SK-N-SH (cell line): ENCODE results near the gene KIF16B. TPM values are rescaled to one million over a fixed set of nuclear protein-coding genes. Genes with fewer than 3 reads are reported as not detected.

ENCODE experiments used
- CTCF ChIA-PET: fragments of 300-600, 350-600 bp; formaldehyde crosslinking; extraction: SDS; loops from one replicate; lab custom pipeline; 2021; lab: Yijun Ruan, JAX
- POLR2A ChIA-PET: fragments of 350-600 bp; sonication (Branson Sonifier 250); formaldehyde crosslinking; extraction: SDS; loops from one replicate; lab custom pipeline; 2020; ENCODE audit warnings: antibody characterized with exemption, inconsistent platforms; lab: Yijun Ruan, JAX
- DNase-seq: peaks from one replicate; pipeline ENCODE4 v3.0.0; 2012
- H2AFZ ChIP-seq: fragments of 200-600 bp; sonication (generic); 2 replicates; pipeline ENCODE4 v1.8.1; 2016; ENCODE audit warnings: antibody characterized with exemption, mild to moderate bottlenecking, low read depth
- H3F3A ChIP-seq: fragments of 200-600 bp; sonication (generic); replicated peaks from 2 replicates; pipeline ENCODE3; 2016; ENCODE audit warnings: antibody characterized with exemption, mild to moderate bottlenecking; ENCODE audit not compliant: insufficient read depth
- H3K27ac ChIP-seq, 2 experiments: fragments of 200-500 bp in 1 of 2; fragments of 200-600 bp in 1 of 2; sonication (Bioruptor generic) in 1 of 2; sonication (generic), shearing (Covaris generic) in 1 of 2; 2 replicates each; pipeline versions ENCODE4 v1.5.1 to v1.6.1; 2014 to 2016; ENCODE audit warnings: low read depth in 2 of 2, inconsistent platforms in 1 of 2, low read length in 1 of 2, mild to moderate bottlenecking in 1 of 2, mixed read lengths in 1 of 2
- H3K27me3 ChIP-seq: fragments of 200-600 bp; sonication (generic), shearing (Covaris generic); 2 replicates; pipeline ENCODE4 v1.6.1; 2016; ENCODE audit warnings: mixed run types; ENCODE audit not compliant: insufficient read depth
- H3K36me3 ChIP-seq, 2 experiments: fragments of 200-500 bp in 1 of 2; fragments of 200-600 bp in 1 of 2; sonication (Bioruptor generic) in 1 of 2; sonication (generic) in 1 of 2; replicated peaks in 1 of 2; 2 replicates each; pipeline versions ENCODE3 to v1.5.1; 2014 to 2016; ENCODE audit warnings: low read length in 1 of 2, mild to moderate bottlenecking in 1 of 2; ENCODE audit not compliant: insufficient read depth in 2 of 2, control insufficient read depth in 1 of 2
- H3K4me1 ChIP-seq, 2 experiments: fragments of 200-500 bp in 1 of 2; fragments of 200-600 bp in 1 of 2; sonication (Bioruptor generic) in 1 of 2; sonication (generic), shearing (Covaris generic) in 1 of 2; 2 replicates each; pipeline versions ENCODE4 v1.5.1 to v1.6.1; 2014 to 2016; ENCODE audit warnings: low read depth in 1 of 2, low read length in 1 of 2, mixed run types in 1 of 2; ENCODE audit not compliant: insufficient read depth in 2 of 2, control insufficient read depth in 1 of 2
- H3K4me2 ChIP-seq: fragments of 200-600 bp; sonication (generic), shearing (Covaris generic); 2 replicates; pipeline ENCODE4 v1.6.1; 2017; ENCODE audit warnings: mixed run types
- H3K4me3 ChIP-seq, 2 experiments: fragments of 200-500 bp in 1 of 2; fragments of 200-600 bp in 1 of 2; sonication (Bioruptor generic) in 1 of 2; sonication (generic), shearing (Covaris generic) in 1 of 2; 2 replicates each; pipeline versions ENCODE4 v1.5.1 to v1.8.1; 2014 to 2016; ENCODE audit warnings: low read depth in 2 of 2, inconsistent platforms in 1 of 2, low read length in 1 of 2, mild to moderate bottlenecking in 1 of 2, mixed read lengths in 1 of 2, moderate library complexity in 1 of 2
- H3K79me2 ChIP-seq: fragments of 200-600 bp; sonication (generic); 2 replicates; pipeline ENCODE4 v1.8.1; 2017; ENCODE audit warnings: mild to moderate bottlenecking; ENCODE audit not compliant: insufficient read depth
- H3K9ac ChIP-seq: fragments of 200-600 bp; sonication (generic); 2 replicates; pipeline ENCODE4 v1.6.1; 2017; ENCODE audit warnings: mixed run types
- H3K9me2 ChIP-seq: fragments of 200-600 bp; sonication (generic); 2 replicates; pipeline ENCODE4 v1.6.1; 2017; ENCODE audit warnings: mixed run types
- H3K9me3 ChIP-seq: fragments of 200-600 bp; sonication (generic); 2 replicates; pipeline ENCODE4 v1.6.1; 2017; ENCODE audit warnings: mixed run types, mild to moderate bottlenecking, moderate library complexity
- H4K20me1 ChIP-seq: fragments of 200-600 bp; sonication (generic); 2 replicates; pipeline ENCODE4 v1.6.1; 2017; ENCODE audit warnings: mild to moderate bottlenecking, mixed run types; ENCODE audit not compliant: insufficient read depth
- EP300 ChIP-seq, 2 experiments: IDR thresholded peaks; 2 replicates each; pipeline versions ENCODE4 v1.4.0 to v1.6.1; 2012; ENCODE audit warnings: borderline replicate concordance in 1 of 2, low read depth in 1 of 2, low read length in 1 of 2
- EZH2phosphoT487 ChIP-seq: fragments of 200-600 bp; sonication (generic); IDR thresholded peaks from 2 replicates; pipeline ENCODE4 v1.6.1; 2017; ENCODE audit warnings: low read depth, mixed run types, mild to moderate bottlenecking, antibody characterized with exemption, moderate library complexity, borderline replicate concordance
- FOSL2 ChIP-seq: IDR thresholded peaks from 2 replicates; pipeline ENCODE4 v1.4.0; 2012; ENCODE audit warnings: low read depth, mild to moderate bottlenecking, moderate library complexity, borderline replicate concordance
- FOXM1 ChIP-seq: IDR thresholded peaks from 2 replicates; pipeline ENCODE4 v1.4.0; 2012; ENCODE audit warnings: low read depth, mild to moderate bottlenecking
- GABPA ChIP-seq: IDR thresholded peaks from 2 replicates; pipeline ENCODE4 v1.4.0; 2012; ENCODE audit warnings: low read depth, mild to moderate bottlenecking
- JUND ChIP-seq: IDR thresholded peaks from 2 replicates; pipeline ENCODE4 v1.4.0; 2012
- MXI1 ChIP-seq: IDR thresholded peaks from 2 replicates; pipeline ENCODE4 v1.6.1; 2012; ENCODE audit warnings: mild to moderate bottlenecking, low read depth, low read length, improper control_type of control experiment
- NFIC ChIP-seq: IDR thresholded peaks from 2 replicates; pipeline ENCODE4 v1.4.0; 2012; ENCODE audit warnings: borderline replicate concordance
- NRF1 ChIP-seq: IDR thresholded peaks from 2 replicates; pipeline ENCODE4 v1.6.1; 2012; ENCODE audit warnings: low read depth, mild to moderate bottlenecking, low read length
- RXRA ChIP-seq: IDR thresholded peaks from 2 replicates; pipeline ENCODE4 v1.4.0; 2012; ENCODE audit warnings: low read depth, mild to moderate bottlenecking, borderline replicate concordance
- SIN3A ChIP-seq: IDR thresholded peaks from 2 replicates; pipeline ENCODE4 v1.6.1; 2012; ENCODE audit warnings: low read depth, mild to moderate bottlenecking, low read length, moderate library complexity, borderline replicate concordance
- TCF12 ChIP-seq: IDR thresholded peaks from 2 replicates; pipeline ENCODE4 v1.4.0; 2012
- TEAD4 ChIP-seq: IDR thresholded peaks from 2 replicates; pipeline ENCODE4 v1.4.0; 2012; ENCODE audit warnings: mild to moderate bottlenecking, borderline replicate concordance; ENCODE audit not compliant: insufficient read depth
- YY1 ChIP-seq: IDR thresholded peaks from 2 replicates; pipeline ENCODE4 v1.4.0; 2012; ENCODE audit warnings: low read depth, mild to moderate bottlenecking
- WGBS: methylation state at CpG from one replicate; pipeline ENCODE4 v1.1.6; 2017; ENCODE audit warnings: low lambda C conversion rate; 5-methylcytosine and 5-hydroxymethylcytosine counted together
- polyA plus RNA-seq, 3 experiments: library from polyadenylated mRNA; depleted of rRNA; stranded (reverse); fragments of >200 nt; gene quantifications; 2 replicates each; pipeline ENCODE4 v1.2.3, GENCODE V29; 2012
- TF ChIP-seq, protein P1 (sequence below): IDR thresholded peaks from 2 replicates; pipeline ENCODE4 v1.6.1; 2012; ENCODE audit warnings: mild to moderate bottlenecking, low read depth, low read length, moderate library complexity
- TF ChIP-seq, protein P2 (sequence below): IDR thresholded peaks from 2 replicates; pipeline ENCODE4; 2012
- TF ChIP-seq, protein P3 (sequence below): fragments of 150-350 bp; IDR thresholded peaks from 2 replicates; pipeline ENCODE4 v1.6.1; 2017; ENCODE audit warnings: antibody characterized with exemption, low read length, low read depth, borderline replicate concordance

KIF16B gene
- polyA plus RNA-seq, 1 of the 3 experiments (the other 2 are of a cell fraction): 3.3 TPM

DNA sequence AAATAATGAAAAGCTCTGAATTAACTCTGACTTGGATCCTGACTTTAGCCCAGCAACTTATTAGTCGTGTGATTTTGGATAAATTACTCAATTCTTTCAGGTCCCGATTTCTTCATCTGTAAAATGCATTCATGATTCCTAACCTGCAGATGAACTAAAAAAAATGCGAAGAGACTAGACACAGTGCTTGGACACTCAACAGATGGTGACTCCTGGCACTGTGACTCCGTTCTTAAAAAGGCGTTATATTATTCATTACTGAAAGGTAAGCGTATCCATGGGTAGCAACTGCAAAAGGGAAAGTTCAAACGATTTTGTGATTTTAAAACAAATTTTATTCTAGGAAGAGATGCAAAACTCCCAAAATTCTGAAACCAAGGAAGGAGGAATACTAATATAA, 226.3 kb downstream of the KIF16B start (continued):
- TF ChIP-seq, protein P1, sequence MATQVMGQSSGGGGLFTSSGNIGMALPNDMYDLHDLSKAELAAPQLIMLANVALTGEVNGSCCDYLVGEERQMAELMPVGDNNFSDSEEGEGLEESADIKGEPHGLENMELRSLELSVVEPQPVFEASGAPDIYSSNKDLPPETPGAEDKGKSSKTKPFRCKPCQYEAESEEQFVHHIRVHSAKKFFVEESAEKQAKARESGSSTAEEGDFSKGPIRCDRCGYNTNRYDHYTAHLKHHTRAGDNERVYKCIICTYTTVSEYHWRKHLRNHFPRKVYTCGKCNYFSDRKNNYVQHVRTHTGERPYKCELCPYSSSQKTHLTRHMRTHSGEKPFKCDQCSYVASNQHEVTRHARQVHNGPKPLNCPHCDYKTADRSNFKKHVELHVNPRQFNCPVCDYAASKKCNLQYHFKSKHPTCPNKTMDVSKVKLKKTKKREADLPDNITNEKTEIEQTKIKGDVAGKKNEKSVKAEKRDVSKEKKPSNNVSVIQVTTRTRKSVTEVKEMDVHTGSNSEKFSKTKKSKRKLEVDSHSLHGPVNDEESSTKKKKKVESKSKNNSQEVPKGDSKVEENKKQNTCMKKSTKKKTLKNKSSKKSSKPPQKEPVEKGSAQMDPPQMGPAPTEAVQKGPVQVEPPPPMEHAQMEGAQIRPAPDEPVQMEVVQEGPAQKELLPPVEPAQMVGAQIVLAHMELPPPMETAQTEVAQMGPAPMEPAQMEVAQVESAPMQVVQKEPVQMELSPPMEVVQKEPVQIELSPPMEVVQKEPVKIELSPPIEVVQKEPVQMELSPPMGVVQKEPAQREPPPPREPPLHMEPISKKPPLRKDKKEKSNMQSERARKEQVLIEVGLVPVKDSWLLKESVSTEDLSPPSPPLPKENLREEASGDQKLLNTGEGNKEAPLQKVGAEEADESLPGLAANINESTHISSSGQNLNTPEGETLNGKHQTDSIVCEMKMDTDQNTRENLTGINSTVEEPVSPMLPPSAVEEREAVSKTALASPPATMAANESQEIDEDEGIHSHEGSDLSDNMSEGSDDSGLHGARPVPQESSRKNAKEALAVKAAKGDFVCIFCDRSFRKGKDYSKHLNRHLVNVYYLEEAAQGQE: no peak
- TF ChIP-seq FOXM1 (no peak), GABPA (no peak), TEAD4 (no peak), TCF12 (no peak), EP300 (IDR thresholded peaks at IDR 0.05; ENCODE audit: borderline replicate concordance in 1 of 2, low read depth in 1 of 2, low read length in 1 of 2) (no peak), JUND (no peak)
- TF ChIP-seq, all 33 proteins: peak for 0

DNA sequence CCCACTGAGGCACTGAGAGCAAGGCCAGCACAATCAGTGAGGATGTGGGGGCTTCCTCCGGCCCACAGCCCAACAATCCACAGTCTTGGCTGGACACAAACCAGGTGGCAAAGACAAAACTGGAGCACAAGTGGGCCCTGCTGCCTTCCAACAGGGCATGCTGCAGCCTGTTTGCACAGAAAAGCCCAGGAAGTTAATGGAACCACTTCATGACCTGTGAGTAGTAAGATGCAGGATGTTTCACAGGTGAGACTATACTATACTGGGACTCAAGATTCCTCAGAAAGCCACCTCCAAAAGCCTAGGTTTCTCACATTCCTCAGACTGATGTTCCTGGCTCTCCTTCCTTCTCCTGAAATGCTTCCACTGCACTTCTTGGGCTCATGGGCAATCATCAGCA, 235.5 kb downstream of the KIF16B start:
- no peak for TF ChIP-seq TCF12
- H3F3A ChIP-seq: no peaks in the 10 kb centered on the region
- DNase-seq: no peak
- no peaks in the 10 kb centered on the region for H3K27me3 ChIP-seq
- H2AFZ ChIP-seq: no peak overlapping the region
- no peaks in the 10 kb centered on the region for H3K36me3 ChIP-seq
- H3K27ac ChIP-seq: no peak overlapping the region
- H3K9me3 ChIP-seq: no peaks in the 10 kb centered on the region
- H3K79me2 ChIP-seq: no peaks in the 10 kb centered on the region
- no peak overlapping the region for H3K9ac ChIP-seq
- POLR2A ChIA-PET: no interaction called here
- H3K4me1 ChIP-seq: no peaks in the 10 kb centered on the region
- no peak overlapping the region for H3K4me3 ChIP-seq
- CTCF ChIA-PET: no interaction called here
- 100% methylated on average over 1 of the region's 1 CpG for WGBS
- H3K4me2 ChIP-seq: no peak overlapping the region
- H3K9me2 ChIP-seq: no peaks in the 10 kb centered on the region
- no peaks in the 10 kb centered on the region for H4K20me1 ChIP-seq

DNA sequence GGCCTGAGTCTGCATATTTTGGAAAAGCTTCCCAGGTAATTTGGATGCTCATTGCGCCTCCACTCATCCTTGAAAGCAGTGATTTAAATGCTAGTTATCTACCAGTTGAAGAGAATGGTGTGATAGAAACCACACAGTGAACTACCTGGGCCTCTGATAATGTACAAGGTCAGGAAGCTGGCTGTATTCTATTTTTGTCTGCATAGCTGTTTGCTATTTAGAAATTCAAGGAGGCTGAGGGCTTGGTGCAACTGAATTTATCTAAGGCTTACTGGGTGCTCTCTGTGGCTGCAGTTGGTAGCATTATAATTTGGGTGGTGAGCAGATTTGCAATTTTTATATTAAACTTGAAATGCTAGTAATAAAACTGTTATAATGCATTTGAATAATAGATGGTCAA, 245.6 kb downstream of the KIF16B start:
- Histone ChIP-seq H3K79me2 (no peaks in the 10 kb centered on the region), H3F3A (no peaks in the 10 kb centered on the region), H3K36me3 (no peaks in the 10 kb centered on the region), H3K27ac (no peak overlapping the region), H3K9me3 (no peaks in the 10 kb centered on the region), H3K9ac (no peak overlapping the region), H3K4me3 (no peak overlapping the region), H2AFZ (no peak overlapping the region), H3K9me2 (no peaks in the 10 kb centered on the region), H3K27me3 (no peaks in the 10 kb centered on the region), H4K20me1 (no peaks in the 10 kb centered on the region), H3K4me1 (no peaks in the 10 kb centered on the region; a peak in 1 of 4 replicates), H3K4me2 (no peak overlapping the region)
- WGBS: 93% methylated on average over 1 of the region's 1 CpG
- no peak for DNase-seq
- TF ChIP-seq, protein P2, sequence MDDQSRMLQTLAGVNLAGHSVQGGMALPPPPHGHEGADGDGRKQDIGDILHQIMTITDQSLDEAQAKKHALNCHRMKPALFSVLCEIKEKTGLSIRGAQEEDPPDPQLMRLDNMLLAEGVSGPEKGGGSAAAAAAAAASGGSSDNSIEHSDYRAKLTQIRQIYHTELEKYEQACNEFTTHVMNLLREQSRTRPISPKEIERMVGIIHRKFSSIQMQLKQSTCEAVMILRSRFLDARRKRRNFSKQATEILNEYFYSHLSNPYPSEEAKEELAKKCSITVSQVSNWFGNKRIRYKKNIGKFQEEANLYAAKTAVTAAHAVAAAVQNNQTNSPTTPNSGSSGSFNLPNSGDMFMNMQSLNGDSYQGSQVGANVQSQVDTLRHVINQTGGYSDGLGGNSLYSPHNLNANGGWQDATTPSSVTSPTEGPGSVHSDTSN: no peak
- TF ChIP-seq SIN3A (no peak), NFIC (no peak), NRF1 (no peak), EZH2phosphoT487 (no peak), YY1 (no peak), FOSL2 (no peak), MXI1 (no peak), RXRA (no peak), JUND (no peak)
- TF ChIP-seq, protein P3, sequence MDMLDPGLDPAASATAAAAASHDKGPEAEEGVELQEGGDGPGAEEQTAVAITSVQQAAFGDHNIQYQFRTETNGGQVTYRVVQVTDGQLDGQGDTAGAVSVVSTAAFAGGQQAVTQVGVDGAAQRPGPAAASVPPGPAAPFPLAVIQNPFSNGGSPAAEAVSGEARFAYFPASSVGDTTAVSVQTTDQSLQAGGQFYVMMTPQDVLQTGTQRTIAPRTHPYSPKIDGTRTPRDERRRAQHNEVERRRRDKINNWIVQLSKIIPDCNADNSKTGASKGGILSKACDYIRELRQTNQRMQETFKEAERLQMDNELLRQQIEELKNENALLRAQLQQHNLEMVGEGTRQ: no peak
- ChIA-PET CTCF (interaction anchor here (0.6 kb wide), 1 partner anchor 41 kb away, joined by 3 read pairs; no protein-coding TSS in a partner anchor), POLR2A (no interaction called here)
